HepG2 (cell line): ENCODE data around the gene NGRN. TPM values are rescaled to one million over a fixed set of nuclear protein-coding genes. Genes with fewer than 3 reads are reported as not detected.

Experiments used
- DPF2 ChIP-seq: sonication (generic); formaldehyde crosslinking; IDR thresholded peaks from 2 replicates; pipeline ENCODE4 v1.4.0; 2020; ENCODE audit warnings: mild to moderate bottlenecking, low read depth, missing genetic modification reagents, borderline replicate concordance
- ELK4 ChIP-seq: sonication (generic); formaldehyde crosslinking; IDR thresholded peaks from 2 replicates; pipeline ENCODE4 v1.9.0; 2021; ENCODE audit warnings: missing genetic modification reagents, borderline replicate concordance
- FOXK1 ChIP-seq: sonication (generic); formaldehyde crosslinking; IDR thresholded peaks from 2 replicates; pipeline ENCODE4 v1.4.0; 2020; ENCODE audit warnings: low read depth, missing genetic modification reagents, borderline replicate concordance
- LRRFIP1 ChIP-seq: sonication (generic); formaldehyde crosslinking; conservative IDR thresholded peaks from 2 replicates; pipeline ENCODE4 v1.4.0; 2020; ENCODE audit warnings: missing genetic modification reagents
- MTF1 ChIP-seq: sonication (generic); formaldehyde crosslinking; IDR thresholded peaks from 2 replicates; pipeline ENCODE4 v1.5.0; 2020; ENCODE audit warnings: missing genetic modification reagents
- PHB2 ChIP-seq: fragments of 450-650 bp; IDR thresholded peaks from 2 replicates; pipeline ENCODE4 v1.6.1; 2018; ENCODE audit not compliant: partially characterized antibody
- PLRG1 ChIP-seq: fragments of 450-650 bp; conservative IDR thresholded peaks from 2 replicates; pipeline ENCODE4 v1.6.1; 2016
- SMARCE1 ChIP-seq: fragments of 450-650 bp; IDR thresholded peaks from 2 replicates; pipeline ENCODE4 v1.6.1; 2017; ENCODE audit warnings: borderline replicate concordance
- ZNF235 ChIP-seq: sonication (generic); formaldehyde crosslinking; IDR thresholded peaks from 2 replicates; pipeline ENCODE4 v1.8.1; 2023; ENCODE audit warnings: mild to moderate bottlenecking, missing genetic modification reagents, borderline replicate concordance
- ZNF407 ChIP-seq: sonication (generic); formaldehyde crosslinking; IDR thresholded peaks from one replicate; pipeline ENCODE4 v1.5.1; 2020; ENCODE audit warnings: mild to moderate bottlenecking, missing genetic modification reagents; ENCODE audit errors: not compliant biosample characterization
- ZNF644 ChIP-seq: IDR thresholded peaks from 2 replicates; pipeline ENCODE4 v1.6.1; 2016; ENCODE audit warnings: low read depth
- ZNF749 ChIP-seq: sonication (generic); formaldehyde crosslinking; IDR thresholded peaks from 2 replicates; pipeline ENCODE4 v1.8.0; 2022; ENCODE audit warnings: mild to moderate bottlenecking, missing genetic modification reagents, moderate library complexity, borderline replicate concordance
- ZNF816 ChIP-seq: sonication (generic); formaldehyde crosslinking; IDR thresholded peaks from 2 replicates; pipeline ENCODE4 v1.8.0; 2022; ENCODE audit warnings: missing genetic modification reagents, mild to moderate bottlenecking, borderline replicate concordance
- polyA plus RNA-seq, 8 experiments: library from polyadenylated mRNA; depleted of rRNA in 3 of 8; stranded (reverse) in 7 of 8; unstranded in 1 of 8; fragments of >200 nt; fragmentation: Illumina TruSeq in 4 of 8; extraction: Trizol in 4 of 8; gene quantifications; 2 replicates each; pipeline versions ENCODE4 v1.2.1 to v1.2.3, GENCODE V29; 2011 to 2016; ENCODE audit warnings: low read depth in 4 of 8, missing spikeins in 1 of 8, mixed read lengths in 1 of 8; ENCODE audit not compliant: insufficient read depth in 1 of 8
- total RNA-seq, 5 experiments: library from RNA; depleted of rRNA; stranded (reverse); fragments of >200 nt; fragmentation: Illumina TruSeq; extraction: Trizol; gene quantifications; 2 replicates each; pipeline ENCODE4 v1.2.3, GENCODE V29; 2016; ENCODE audit warnings: low read depth in 1 of 5

NGRN gene
- total and polyA plus RNA-seq, 2 of the 13 experiments (the other 11 are each of a cell fraction or from before 2014, with no cell fraction given) = 39.8 to 63.7 TPM

GRCh38 chr15:90265271-90266060, at the start of gene NGRN (continued):
- TF ChIP-seq ZNF407 (CRISPR knock-in tag) = peak; percentile 69
- TF ChIP-seq FOXK1 (CRISPR knock-in tag) = peak; percentile 72; the same call in 1 of the 2 replicates
- TF ChIP-seq MTF1 (CRISPR knock-in tag) = no peak; the same call in 1 of the 2 replicates
- no peak for TF ChIP-seq LRRFIP1 (CRISPR knock-in tag)
- no peak for TF ChIP-seq ZNF235 (CRISPR knock-in tag)
- TF ChIP-seq DPF2 (CRISPR knock-in tag) = no peak
- no peak for TF ChIP-seq PLRG1
- TF ChIP-seq ELK4 (CRISPR knock-in tag) = no peak
- TF ChIP-seq ZNF749 (CRISPR knock-in tag) = peak; percentile 87
- no peak for TF ChIP-seq SMARCE1
- no peak for TF ChIP-seq ZNF816
- no peak for TF ChIP-seq PHB2
- no peak for TF ChIP-seq ZNF644 (CRISPR knock-in tag)
